ENCODE data around the gene POLD1. TPM values are rescaled to one million over a fixed set of nuclear protein-coding genes. Genes with fewer than 3 reads are reported as not detected.
"Not testable (repeated sequence)": the region's sequence is repeated elsewhere in the genome, so short reads cannot be mapped to it uniquely, and the experiment has no call there.

The POLD1 gene
- total RNA-seq, 1 donor: 25.0 TPM

DNA sequence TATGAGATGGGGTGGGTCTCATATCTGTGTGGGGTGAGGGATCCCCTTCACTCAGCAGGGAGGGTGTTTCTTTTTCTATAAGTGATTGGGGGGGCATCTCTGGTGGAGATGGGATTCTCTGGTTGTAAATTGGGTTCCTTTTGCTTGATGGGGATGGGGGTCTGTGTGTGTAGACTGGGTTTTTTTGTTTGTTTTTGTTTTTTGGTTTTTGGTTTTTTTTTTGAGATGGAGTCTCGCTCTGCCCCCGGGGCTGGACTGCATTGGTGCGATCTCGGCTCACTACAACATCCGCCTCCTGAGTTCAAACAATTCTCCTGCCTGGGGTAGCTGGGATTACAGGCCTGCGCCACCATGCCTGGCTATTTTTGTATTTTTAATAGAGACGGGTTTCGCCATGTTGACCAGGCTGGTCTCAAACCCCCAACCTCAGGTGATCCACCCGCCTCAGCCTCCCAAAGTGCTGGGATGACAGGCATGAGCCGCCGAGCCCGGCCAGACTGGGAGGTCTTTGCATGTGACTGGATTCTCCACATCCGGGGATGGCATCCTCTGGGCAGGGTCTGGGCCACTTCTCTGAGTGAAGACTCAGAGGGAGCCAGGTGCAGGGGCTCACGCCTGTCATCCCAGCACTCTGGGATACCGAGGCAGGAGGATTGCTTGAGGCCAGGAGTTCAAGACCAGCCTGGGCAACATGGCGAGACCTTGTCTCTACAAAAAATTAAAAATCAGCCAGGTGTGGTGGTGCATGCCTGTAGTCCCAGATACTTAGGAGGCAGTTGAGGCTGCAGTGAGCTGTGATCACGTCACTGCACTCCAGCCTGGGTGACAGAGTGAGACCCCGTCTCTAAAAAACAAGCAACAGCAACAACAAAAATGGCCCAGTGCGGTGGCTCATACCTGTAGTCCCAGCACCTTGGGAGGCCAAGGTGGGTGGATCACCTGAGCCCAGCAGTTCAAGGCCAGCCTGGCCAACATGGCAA lies 49.3 kb downstream of the POLD1 start:
- TF ChIP-seq, protein P1, sequence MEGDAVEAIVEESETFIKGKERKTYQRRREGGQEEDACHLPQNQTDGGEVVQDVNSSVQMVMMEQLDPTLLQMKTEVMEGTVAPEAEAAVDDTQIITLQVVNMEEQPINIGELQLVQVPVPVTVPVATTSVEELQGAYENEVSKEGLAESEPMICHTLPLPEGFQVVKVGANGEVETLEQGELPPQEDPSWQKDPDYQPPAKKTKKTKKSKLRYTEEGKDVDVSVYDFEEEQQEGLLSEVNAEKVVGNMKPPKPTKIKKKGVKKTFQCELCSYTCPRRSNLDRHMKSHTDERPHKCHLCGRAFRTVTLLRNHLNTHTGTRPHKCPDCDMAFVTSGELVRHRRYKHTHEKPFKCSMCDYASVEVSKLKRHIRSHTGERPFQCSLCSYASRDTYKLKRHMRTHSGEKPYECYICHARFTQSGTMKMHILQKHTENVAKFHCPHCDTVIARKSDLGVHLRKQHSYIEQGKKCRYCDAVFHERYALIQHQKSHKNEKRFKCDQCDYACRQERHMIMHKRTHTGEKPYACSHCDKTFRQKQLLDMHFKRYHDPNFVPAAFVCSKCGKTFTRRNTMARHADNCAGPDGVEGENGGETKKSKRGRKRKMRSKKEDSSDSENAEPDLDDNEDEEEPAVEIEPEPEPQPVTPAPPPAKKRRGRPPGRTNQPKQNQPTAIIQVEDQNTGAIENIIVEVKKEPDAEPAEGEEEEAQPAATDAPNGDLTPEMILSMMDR (IDR thresholded peaks at IDR 0.05; ENCODE audit: insufficient read depth, low read depth, low read length): no peak
- DNase-seq (ENCODE audit: low read depth): no peak

DNA sequence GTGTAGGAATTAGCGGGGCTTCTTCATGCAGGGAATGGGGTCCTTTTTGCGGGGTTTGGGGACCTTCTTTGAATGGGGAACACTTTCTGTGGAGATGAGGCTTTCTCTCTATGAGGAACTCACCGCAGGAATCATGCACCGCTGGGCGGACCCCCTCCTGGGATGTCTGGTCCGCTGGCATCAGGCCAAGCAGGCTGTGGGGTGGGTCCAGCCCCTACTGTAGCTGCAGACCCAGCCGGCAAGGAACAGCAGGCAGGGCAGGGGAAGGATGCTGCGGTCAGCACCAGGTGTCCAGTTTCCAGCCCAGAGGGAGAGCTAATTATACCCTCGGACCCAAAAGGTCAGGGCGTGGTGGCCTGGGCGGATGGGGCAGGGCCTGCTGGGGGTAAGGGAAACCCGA lies 50.4 kb downstream of the POLD1 start:
- no peak for DNase-seq (ENCODE audit: low read depth)
- TF ChIP-seq, protein P1 (IDR thresholded peaks at IDR 0.05; ENCODE audit: insufficient read depth, low read depth, low read length): no peak
- H3K4me3 ChIP-seq (ENCODE audit: low read depth, low read length): no peak overlapping the region

More for the DNA sequence above, 49.3 kb downstream of the POLD1 start:
- no peak overlapping the region for H3K4me3 ChIP-seq (ENCODE audit: low read depth, low read length)

DNA sequence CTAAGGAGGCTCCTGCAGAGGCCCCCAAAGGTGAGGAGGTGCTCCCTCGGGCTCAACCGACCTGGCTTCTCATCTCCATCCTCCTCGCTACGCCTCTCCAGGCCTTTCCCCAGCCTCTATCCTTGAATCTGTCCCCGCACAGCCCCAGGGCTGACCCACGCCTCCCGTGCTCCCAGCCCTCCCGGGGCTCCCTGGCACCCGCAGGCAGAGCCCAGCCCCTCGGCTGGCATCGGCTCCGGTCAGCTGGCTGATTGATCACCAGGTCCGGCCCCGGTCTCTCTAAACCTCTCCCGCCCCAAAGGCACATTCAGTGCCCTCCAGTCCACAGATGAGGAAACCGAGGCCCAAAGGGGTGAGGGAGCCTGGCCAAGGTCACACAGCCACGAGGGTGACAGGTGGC lies 51.1 kb downstream of the POLD1 start:
- no peak for DNase-seq (ENCODE audit: low read depth)
- TF ChIP-seq, protein P1 (IDR thresholded peaks at IDR 0.05; ENCODE audit: insufficient read depth, low read depth, low read length): no peak
- no peak overlapping the region for H3K4me3 ChIP-seq (ENCODE audit: low read depth, low read length)

DNA sequence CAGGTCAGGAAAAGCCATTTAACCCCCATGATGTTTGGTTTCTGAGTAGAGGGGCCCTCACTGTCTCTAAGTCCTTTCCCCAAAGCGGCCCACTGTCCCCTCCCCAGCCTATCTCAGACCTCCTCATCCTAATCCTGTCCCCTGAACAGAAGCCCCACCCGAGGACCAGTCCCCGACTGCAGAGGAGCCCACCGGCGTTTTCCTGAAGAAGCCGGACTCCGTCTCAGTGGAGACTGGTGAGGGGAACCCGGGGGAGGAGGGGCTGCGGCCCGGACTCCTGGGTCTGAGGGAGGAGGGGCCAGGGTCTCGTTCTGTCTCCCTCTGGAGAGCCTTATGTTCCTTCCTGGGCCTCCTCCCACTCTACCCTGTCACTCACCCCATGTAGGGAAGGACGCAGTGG lies 51.5 kb downstream of the POLD1 start:
- TF ChIP-seq, protein P1 (IDR thresholded peaks at IDR 0.05; ENCODE audit: insufficient read depth, low read depth, low read length): no peak
- no peak overlapping the region for H3K4me3 ChIP-seq (ENCODE audit: low read depth, low read length)
- no peak for DNase-seq (ENCODE audit: low read depth)

DNA sequence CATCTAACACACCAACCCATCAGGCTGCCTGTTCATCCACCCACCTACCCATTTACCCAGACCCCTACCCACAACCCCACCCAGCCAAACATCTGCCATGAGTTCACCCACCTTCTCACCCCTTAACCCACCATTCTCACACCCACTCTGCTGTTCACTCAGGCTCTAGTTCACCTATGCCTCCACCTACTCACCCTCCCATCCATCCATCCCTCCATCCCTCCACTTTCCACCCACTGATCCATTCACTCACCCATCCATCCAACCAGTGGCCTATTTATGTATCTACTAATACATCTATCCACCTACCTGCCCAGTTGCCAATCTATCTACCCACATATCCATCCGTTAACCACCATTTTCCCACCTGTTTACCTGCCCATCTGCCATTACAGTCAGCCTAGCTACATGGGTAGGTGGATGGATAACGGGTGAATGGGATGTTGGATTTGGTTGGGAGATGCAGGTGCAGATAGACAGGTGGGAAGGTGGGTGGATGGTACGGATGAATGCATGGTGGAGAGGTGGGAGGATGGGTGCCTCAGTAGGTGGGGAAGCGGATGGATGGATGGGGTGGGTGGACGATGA lies 53.8 kb downstream of the POLD1 start:
- TF ChIP-seq, protein P1 (IDR thresholded peaks at IDR 0.05; ENCODE audit: insufficient read depth, low read depth, low read length): no peak
- DNase-seq (ENCODE audit: low read depth): no peak
- H3K4me3 ChIP-seq (ENCODE audit: low read depth, low read length): no peak overlapping the region

DNA sequence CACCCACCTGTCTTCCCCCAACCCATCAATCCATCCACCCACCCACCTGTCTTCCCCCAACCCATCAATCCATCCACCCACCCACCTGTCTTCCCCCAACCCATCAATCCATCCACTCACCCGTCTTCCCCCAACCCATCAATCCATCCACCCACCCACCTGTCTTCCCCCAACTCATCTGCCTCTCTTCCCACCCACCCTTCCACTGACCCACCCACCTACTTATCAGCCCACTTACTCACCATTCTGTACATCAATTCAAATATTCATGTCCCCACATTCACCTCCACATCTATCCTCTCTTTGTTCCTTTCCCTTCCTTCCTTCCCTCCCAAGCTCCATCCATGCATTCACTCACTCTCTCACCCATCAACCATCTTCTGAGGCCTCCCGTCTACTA lies 55.0 kb downstream of the POLD1 start:
- not testable (repeated sequence) for DNase-seq (ENCODE audit: low read depth); H3K4me3 ChIP-seq (ENCODE audit: low read depth, low read length)

DNA sequence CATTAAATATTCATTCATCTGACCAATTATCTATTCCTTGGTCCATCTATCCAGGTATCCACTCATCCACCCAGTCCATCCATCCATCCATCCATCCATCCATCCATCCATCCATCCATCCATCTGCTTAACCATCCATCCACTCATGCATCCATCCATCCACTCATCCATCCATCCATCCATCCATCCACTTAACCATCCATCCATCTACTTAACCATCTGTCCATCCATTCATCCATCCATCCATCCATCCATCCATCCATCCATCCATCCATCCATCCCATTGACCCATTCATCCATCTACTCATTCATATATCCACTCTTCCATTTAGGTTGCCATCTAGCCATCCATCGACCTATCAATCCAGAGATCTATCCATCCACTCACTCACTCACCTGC lies 59.9 kb downstream of the POLD1 start:
- TF ChIP-seq, protein P1 (IDR thresholded peaks at IDR 0.05; ENCODE audit: insufficient read depth, low read depth, low read length): no peak
- no peak overlapping the region for H3K4me3 ChIP-seq (ENCODE audit: low read depth, low read length)
- DNase-seq (ENCODE audit: low read depth): no peak
